ENCODE results near the gene SYCP2.
A peak's percentile ranks its signal among the peaks of the same experiment; 100 is the strongest.

Gene SYCP2

GRCh38 chr20:59944726-59945125 is 11.3 kb upstream of the SYCP2 start:
- no peak for DNase-seq

- DNase-seq = no peak
Measured at GRCh38 chr20:59942245-59942644, 8.8 kb upstream of the SYCP2 start.

GRCh38 chr20:59940956-59941294 is 7.5 kb upstream of the SYCP2 start:
- no peak for DNase-seq

GRCh38 chr20:59940129-59940955 is 6.9 kb upstream of the SYCP2 start, which contains the start of the genes FAM217B and PPP1R3D:
Gene FAM217B, plus strand, starts transcription at chr20:59940389. Its CDS starts 3,555 bp downstream, at chr20:59943944.
Gene PPP1R3D, minus strand, starts transcription at chr20:59940305. Its CDS starts 374 bp downstream, at chr20:59939931.
- peak; percentile 90 for DNase-seq

GRCh38 chr20:59939879-59940128 is 6.4 kb upstream of the SYCP2 start:
- no peak for DNase-seq

GRCh38 chr20:59939052-59939878 is 5.8 kb upstream of the SYCP2 start:
- no peak for DNase-seq

GRCh38 chr20:59938696-59939051 is 5.2 kb upstream of the SYCP2 start:
- no peak for DNase-seq

GRCh38 chr20:59938221-59938620 is 4.8 kb upstream of the SYCP2 start:
- DNase-seq = no peak

- DNase-seq = no peak
Measured at GRCh38 chr20:59937150-59937549, 3.7 kb upstream of the SYCP2 start.

GRCh38 chr20:59936409-59936808 is 3.0 kb upstream of the SYCP2 start:
- no peak for DNase-seq

- DNase-seq = no peak
Measured at GRCh38 chr20:59935457-59936185, 2.2 kb upstream of the SYCP2 start.

GRCh38 chr20:59933849-59934585 is 580 bp upstream of the SYCP2 start:
- peak; percentile 80 for DNase-seq

GRCh38 chr20:59932616-59933295 is 681 bp downstream of the SYCP2 start:
- no peak for DNase-seq

GRCh38 chr20:59931511-59932312 is 1.7 kb downstream of the SYCP2 start:
- no peak for DNase-seq

GRCh38 chr20:59925899-59926298 is 7.5 kb downstream of the SYCP2 start:
- no peak for DNase-seq

GRCh38 chr20:59925359-59925758 is 8.1 kb downstream of the SYCP2 start:
- DNase-seq = no peak

- no peak for DNase-seq
Measured at GRCh38 chr20:59923514-59923913, 9.9 kb downstream of the SYCP2 start.

- no peak for DNase-seq
Measured at GRCh38 chr20:59920944-59921343, 12.5 kb downstream of the SYCP2 start.

- DNase-seq = no peak
Measured at GRCh38 chr20:59912609-59913008, 20.8 kb downstream of the SYCP2 start.

GRCh38 chr20:59911041-59911440 is 22.4 kb downstream of the SYCP2 start:
- no peak for DNase-seq

- DNase-seq = no peak
Measured at GRCh38 chr20:59908855-59909254, 24.6 kb downstream of the SYCP2 start.

- DNase-seq = no peak
Measured at GRCh38 chr20:59903621-59904020, 29.8 kb downstream of the SYCP2 start.

All from stimulated activated CD4-positive, alpha-beta T cell treated with anti-CD3 and anti-CD28 coated beads, Interleukin-4, amount 100 ng/mL, for 24 hours (primary cell).